ENCODE data around the gene ANKS4B. TPM values are rescaled to one million over a fixed set of nuclear protein-coding genes. Genes with fewer than 3 reads are reported as not detected.
"Not testable (repeated sequence)": the region's sequence is repeated elsewhere in the genome, so short reads cannot be mapped to it uniquely, and the experiment has no call there.

The ANKS4B gene
- total RNA-seq, 1 donor from 2014 or later: not detected

DNA sequence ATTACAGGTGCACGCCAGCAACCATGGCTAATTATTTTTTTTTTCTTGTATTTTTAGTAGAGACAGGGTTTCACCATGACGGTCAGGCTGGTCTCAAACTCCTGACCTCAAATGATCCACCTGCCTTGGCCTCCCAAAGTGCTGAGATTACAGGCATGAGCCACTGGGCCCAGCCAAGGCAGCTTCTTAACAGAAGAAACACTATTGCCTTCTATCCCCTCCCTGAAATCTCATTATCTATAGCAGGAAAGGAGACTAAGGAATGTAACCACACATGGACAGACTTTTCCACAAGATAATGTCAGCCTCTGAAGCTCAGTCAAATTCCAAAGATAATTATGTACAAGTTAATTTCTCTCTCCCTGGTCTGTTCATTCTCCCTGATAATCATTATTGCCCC, 16.4 kb upstream of the ANKS4B start:
- intact Hi-C loops (cut with micrococcal nuclease): no loop called here

DNA sequence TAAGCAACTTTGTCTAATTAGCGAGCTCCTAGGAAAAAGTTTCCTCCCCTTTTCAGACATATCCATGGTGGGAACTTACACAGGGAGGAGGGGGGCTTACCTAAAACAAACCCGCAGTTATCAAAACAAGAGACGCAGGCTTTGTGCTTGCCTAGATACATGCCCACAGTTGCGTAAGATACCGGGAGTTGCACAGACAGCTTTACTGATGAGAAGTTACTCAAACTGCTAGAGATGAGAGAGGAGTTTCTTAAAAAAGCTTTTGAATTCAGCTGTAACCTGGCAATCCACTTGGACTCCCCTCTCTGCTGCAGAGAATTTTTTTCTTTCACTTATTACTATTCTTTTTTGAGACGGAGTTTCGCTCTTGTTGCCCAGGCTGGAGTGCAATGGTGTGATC, 15.3 kb upstream of the ANKS4B start:
- intact Hi-C loops (cut with micrococcal nuclease): no loop called here

DNA sequence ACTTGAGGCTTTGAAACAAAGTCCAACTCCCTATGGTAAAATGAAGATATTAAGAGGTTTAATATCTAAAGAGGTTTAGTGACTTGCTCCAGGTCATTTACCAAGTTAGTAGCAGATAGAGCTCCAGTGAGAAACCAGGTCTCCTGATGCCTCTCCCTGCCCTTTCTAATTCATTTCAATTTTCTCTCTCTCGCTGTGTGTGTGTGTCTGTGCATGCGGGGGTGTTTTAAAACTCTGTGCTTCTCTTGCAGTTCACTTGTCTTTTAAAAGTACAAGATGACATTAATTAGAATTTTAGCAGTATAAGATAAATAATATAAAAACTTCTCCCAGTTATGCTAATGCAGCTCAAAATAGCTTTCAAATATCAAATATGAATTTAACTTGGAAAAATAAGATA, 13.9 kb upstream of the ANKS4B start:
- intact Hi-C loops (cut with micrococcal nuclease): no loop called here

DNA sequence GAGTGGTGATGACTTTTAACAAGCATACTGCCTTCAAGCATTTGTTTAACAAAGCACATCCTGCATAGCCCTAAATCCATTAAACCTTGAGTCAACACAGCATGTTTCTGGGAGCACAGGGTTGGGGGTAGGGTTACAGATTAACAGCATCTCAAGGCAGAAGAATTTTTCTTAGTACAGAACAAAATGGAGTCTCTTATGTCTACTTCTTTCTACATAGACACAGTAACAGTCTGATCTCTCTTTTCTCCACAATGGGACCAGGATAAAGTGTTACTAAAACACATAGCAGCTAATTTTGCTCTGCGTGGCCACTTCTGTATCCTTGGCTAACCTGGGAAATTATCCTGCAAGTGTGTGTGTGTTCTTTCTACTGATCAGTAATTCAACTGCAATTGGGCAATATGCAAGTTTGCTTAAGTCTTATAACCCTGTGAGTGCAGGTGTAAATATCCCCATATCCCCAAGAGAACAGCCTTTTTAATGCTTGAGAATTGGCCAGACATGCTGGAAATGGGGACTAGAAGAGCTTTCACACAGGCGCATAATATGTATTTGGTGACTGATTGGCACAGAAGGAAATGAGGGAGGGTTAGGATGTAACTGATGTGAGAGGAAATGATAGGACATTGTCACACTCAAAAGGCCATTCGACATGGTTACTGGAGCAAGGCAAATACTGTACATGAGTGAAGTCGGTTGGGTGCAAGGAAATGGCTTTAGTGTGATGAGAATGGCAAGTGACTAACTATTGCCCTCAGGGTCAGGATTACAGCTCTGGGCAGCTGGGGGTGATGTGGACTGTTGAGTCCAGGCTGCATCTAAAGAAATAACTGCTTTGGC, 10.8 kb upstream of the ANKS4B start:
- intact Hi-C loops (cut with micrococcal nuclease): no loop called here

GRCh38 chr16:21223787-21224186, 9.7 kb upstream of the ANKS4B start:
- intact Hi-C loops (cut with micrococcal nuclease): no loop called here

GRCh38 chr16:21224800-21225199, 8.7 kb upstream of the ANKS4B start:
- intact Hi-C loops (cut with micrococcal nuclease): no loop called here

DNA sequence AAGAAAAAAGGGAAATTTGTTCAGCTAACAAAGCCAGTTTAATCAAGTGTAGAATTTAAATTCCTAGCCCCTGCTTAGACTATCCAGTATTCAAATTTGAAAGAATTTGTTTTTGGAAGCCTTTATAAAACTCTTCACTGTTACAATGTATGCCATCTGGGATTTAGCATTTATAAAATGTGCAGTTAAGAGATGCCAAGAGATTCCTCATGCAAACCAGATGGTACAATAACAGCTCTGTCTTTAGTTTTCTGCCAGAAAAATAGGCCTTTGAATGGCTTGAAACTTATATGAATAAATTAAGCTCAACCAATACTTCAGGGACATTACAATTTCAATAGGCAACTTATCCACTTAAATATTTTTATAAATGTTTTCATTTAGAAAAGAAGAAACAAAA, 6.8 kb upstream of the ANKS4B start:
- intact Hi-C loops (cut with micrococcal nuclease): no loop called here

DNA sequence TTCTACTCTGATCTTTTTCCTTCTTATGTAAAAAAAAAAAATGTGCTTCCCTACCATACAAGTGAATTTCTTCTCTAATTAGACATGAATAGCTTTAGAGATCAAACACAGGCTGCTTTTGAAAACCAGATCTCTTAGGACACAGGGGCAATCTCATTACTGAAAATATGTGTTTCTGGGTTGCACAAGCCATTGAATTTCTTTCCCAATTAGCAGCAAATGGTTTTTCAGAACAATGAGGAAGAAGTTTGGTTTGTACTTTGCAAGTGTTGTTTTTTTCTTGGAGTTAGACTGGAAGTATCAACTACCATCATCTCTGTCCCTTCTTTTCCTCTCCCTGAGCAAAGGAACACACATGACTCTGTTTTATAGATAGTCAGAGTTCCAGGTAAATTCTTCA, 5.6 kb upstream of the ANKS4B start:
- intact Hi-C loops (cut with micrococcal nuclease): no loop called here

DNA sequence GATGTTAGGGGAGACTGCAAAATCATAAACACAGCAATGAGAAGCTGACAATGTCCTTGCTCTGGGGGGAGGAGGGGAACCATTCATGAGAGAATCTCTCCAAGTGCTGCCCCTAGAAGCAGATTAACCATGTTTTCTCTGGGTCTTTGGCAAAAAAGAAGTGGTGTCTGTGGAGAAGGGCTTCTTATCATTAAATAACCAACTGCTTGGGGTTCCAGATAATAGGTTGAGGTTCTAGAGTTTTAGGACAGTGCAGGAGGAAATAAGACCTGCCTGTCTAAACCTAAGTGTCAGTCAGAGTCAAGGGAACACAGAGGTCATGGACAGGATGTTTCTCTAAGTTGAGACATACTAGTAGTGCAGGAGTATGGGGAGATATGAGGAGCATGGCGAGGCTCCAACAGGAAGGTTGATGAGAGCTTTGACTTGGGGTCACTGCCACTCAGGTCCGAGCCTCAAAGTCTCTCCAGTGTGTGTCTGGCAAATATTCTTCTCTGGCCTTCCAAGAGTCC, 5.1 kb upstream of the ANKS4B start:
- intact Hi-C loops (cut with micrococcal nuclease): no loop called here

GRCh38 chr16:21233045-21233520, 416 bp upstream of the ANKS4B start:
- intact Hi-C loops (cut with micrococcal nuclease): no loop called here

DNA sequence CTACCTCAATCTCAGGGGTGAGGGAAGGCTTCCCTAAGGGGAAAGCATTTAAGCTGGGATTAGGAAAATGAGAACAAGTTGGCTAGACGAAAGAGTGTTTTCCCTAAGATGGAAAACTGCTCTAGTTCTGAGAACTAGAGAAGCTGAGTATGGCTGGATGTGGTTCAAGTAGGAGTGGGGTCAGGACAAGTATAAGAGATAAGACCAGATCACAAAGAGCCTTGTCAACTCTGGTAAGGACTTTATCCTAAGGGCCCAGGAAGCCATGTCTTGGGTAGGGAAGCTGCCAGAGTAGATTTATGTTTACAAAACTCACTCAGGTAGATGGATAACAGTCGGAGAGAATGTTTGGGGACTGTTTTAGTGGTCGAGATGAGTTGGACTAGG, 1.7 kb downstream of the ANKS4B start:
- intact Hi-C loops (cut with micrococcal nuclease): no loop called here

GRCh38 chr16:21236831-21237230, 3.3 kb downstream of the ANKS4B start:
- intact Hi-C loops (cut with micrococcal nuclease): no loop called here

GRCh38 chr16:21239646-21240045, 6.1 kb downstream of the ANKS4B start:
- intact Hi-C loops (cut with micrococcal nuclease): no loop called here

GRCh38 chr16:21242756-21243155, 9.3 kb downstream of the ANKS4B start:
- intact Hi-C loops (cut with micrococcal nuclease): no loop called here

DNA sequence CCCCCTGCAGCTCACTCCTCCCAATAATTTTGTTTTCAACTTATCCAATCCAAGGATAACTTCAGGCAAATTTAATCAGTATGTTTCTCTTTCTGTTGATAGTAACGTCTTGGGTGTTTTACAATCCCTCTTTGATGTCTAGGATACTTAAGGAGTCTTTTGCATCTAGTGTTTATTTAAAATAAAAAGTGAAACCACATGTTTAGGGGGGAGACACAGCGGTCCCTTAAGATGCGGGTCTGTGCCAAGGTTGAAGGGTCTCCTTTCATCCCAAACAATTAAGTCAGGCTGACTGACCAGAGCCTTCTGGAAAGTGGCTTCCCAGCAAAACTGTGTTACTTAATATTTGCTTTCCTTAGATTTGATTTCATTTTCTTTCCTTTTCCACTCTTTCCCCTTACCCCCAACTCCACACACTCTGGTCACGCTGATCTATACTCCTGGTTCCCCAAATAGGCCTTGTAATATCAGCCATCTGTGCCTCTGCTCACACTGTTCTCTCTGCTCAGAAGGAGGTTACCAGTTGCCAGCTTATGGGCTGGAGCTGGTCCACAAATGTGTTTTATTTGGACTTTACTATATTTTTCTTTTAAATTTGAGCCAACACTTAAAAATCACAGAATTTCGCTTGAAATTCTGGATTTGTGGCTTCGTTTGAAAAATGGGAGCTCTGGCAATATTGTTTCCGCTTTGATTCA, 11.2 kb downstream of the ANKS4B start:
- intact Hi-C loops (cut with micrococcal nuclease): no loop called here

- intact Hi-C loops (cut with micrococcal nuclease): not testable (repeated sequence)
These were observed 14.7 kb downstream of the ANKS4B start for GRCh38 chr16:21248179-21248578.

DNA sequence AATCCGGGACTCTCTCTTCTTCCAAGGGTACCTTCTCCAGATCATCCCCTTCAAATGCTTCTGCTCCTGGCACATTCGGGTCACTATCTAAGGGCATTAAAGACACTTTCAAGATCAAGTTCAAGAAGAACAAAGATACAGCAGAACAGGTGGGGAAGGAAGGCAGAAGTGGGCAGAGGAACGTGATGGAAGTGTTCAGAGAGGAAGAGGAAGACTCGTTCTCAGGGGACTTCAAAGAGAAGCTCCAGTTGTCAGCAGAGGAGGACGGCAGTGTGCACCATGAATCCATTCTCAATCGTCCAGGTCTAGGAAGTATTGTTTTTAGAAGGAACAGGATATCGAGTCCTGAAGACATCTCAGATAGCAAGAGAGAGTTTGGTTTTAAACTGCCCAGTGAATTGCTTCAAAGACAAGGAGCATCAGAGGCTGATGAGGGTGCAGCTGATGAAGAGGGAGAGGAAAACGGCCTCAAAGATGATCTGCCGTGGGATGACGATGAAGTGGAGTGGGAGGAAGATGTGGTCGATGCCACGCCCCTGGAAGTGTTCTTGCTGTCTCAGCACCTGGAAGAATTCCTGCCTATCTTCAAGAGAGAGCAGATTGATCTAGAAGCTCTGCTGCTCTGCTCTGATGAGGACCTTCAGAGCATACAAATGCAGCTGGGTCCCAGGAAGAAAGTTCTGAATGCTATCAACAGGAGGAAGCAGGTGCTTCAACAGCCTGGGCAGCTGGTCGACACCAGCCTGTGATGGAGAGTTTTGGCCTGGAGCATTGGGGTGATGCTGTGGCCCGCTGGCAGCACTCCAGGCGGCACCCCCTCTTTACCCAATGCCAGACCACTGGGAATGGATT, 16.8 kb downstream of the ANKS4B start:
- intact Hi-C loops (cut with micrococcal nuclease): no loop called here

GRCh38 chr16:21253470-21253869, 20.0 kb downstream of the ANKS4B start:
- intact Hi-C loops (cut with micrococcal nuclease): no loop called here

DNA sequence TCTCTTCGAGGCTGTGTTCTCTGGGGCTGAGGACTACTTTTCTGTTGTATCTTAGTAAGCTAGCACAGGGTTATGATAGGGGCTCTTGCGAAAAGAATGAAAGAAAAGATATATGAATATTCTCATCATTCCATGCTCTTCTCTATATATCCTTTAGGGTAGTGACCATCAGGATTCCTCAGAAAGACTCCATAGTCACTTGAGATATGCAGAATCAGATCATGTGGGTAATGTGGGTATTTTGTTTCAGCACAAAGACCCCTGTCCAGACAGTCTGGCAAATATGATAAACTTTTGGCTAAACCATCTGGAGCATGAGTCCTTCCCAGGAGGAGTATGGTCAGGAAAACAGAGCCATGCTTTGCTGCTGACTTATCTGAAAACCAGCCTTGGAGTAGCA, 23.1 kb downstream of the ANKS4B start:
- intact Hi-C loops (cut with micrococcal nuclease): no loop called here

- intact Hi-C loops (cut with micrococcal nuclease): no loop called here
These were observed 23.8 kb downstream of the ANKS4B start for GRCh38 chr16:21257284-21257683.
